GM21360 (cell line): Measurements from ENCODE around the gene GSTM3.
"Not testable (repeated sequence)": the region's sequence is repeated elsewhere in the genome, so short reads cannot be mapped to it uniquely, and the experiment has no call there.

Experiments
- ATAC-seq: cut with Tn5 transposase; IDR thresholded peaks from one replicate; pipeline ENCODE4 v1.9.1; 2021; ENCODE audit warnings: mild to moderate bottlenecking, moderate library complexity; ENCODE audit not compliant: unreplicated experiment

GSTM3 gene

DNA sequence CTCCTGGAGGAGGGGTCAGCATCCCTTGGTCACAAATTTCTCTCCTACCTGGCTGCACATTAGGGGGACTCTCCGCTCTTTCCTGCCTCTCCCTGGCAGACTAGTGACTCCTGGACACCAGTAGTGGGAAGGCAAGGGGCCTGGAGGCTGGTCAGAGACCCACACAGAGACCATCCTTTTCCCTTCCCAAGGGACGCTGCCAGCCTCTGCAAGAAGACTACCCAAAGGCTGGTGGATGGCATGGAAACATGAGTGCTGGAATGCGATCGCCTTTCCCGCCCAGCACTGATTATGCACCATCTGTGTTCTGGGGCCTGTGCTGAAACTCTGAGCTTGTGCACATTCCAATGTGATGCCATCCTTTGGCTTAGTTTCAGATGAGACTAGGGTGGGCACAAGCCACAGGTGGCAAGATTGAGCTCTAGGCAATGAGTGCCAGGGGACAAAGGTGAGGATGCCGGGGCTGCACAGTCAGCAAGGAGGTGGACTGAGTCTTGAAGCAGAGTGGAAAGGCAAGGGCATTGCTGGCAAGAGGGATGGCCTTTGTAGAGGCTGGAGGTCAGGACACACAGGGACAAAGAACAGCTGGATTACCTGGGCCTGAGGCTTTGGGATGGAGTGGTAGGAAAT is 35.5 kb upstream of the GSTM3 start:
- no peak for ATAC-seq

GRCh38 chr1:109775398-109775797 is 34.6 kb upstream of the GSTM3 start:
- ATAC-seq: no peak

DNA sequence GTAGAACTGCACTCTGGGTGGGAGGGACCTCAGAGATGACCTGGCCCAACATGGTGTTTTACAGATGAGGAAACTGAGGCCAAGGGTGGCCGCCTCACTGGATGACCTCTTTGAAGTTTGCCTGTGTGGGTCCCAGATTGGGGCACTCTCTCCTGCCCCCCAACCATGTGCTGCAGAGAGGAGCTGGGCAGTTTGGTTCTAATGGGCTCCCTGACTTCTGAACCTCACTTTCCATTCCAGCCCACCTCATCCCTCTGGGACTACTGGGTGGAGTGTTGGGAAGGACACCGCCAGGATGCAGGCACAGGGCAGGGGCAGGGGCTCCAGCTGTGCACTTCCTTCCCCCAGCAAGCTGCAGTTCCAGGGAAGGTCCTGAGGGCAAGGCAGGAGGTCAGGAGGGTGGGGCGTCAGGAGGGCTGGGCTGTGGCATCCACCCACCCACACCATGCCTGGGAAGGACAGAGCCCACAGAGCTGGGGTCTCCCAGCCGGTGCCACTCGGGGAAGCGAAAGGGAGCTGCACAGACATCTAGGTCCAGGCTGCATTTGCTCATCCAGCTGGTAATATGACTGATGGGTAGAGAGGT is 33.2 kb upstream of the GSTM3 start:
- no peak for ATAC-seq

GRCh38 chr1:109773203-109773899 is 32.5 kb upstream of the GSTM3 start:
- no peak for ATAC-seq

DNA sequence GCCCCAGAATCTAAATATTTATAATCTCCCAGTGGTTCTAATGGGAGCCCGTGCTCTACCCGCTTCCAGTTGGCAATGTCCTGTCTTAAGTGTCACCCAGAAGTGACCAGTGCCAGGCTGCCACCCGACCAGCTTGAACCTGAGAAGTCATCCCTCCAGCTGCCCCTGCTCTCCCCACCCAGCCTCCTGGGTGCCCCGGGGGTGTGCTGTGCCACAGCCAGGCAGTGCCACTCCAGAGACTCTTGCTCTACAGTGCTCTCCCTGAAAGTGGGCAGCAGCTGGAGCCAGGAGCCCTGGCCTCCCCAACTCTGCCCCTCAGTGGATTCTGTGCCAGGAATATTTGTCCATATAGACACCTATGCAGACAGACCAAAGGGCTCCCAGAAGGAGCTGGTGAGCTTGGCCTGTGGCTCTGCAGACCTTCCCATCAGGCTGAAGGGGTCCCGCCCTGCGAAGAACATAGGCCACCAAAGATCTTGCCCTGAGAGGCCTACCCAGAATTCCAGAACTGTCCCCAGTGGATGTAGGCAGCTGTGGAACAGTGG is 31.9 kb upstream of the GSTM3 start:
- no peak for ATAC-seq

GRCh38 chr1:109771712-109772657 is 31.1 kb upstream of the GSTM3 start:
- ATAC-seq: no peak

DNA sequence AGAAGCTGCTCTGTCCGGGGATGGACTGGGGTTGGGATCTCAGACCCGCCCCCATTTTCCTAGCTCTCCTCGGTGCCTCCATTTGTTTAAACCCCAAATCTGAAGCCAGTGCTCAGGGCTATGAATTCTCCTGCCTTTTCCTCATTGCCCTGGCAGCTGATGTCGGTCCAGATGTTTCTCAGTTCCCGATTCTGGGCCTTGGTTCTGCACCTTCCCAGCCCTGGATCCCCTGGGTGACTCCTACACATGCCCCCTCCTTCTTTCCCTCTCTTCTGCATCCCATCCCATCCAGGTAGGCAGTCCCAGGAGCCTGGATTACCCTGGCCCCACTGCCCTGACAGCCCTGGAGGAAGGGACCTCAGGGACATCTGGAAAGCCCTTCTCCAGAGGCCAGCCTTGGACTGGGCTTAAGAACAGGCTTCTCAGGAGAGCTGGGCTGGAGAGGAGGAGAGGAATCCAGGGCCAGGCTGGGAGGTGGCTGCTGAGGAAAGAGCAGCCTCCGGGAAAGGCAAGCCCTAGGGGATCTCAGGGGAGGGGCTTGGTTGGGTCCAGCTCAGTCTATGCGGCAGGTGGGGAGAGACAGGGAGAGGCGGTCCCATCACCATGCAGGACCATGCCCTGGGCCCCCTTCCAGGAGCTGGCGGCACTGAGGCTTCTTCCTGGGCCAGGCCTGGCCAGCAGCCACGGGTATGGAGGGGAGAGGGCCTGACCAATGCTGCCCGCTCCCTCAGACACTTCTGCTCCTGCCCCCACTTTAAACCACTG is 29.7 kb upstream of the GSTM3 start:
- no peak for ATAC-seq

GRCh38 chr1:109769330-109770078 is 28.7 kb upstream of the GSTM3 start:
- ATAC-seq: no peak

GRCh38 chr1:109768820-109769219 is 28.0 kb upstream of the GSTM3 start:
- no peak for ATAC-seq

GRCh38 chr1:109768335-109768650 is 27.5 kb upstream of the GSTM3 start:
- no peak for ATAC-seq

DNA sequence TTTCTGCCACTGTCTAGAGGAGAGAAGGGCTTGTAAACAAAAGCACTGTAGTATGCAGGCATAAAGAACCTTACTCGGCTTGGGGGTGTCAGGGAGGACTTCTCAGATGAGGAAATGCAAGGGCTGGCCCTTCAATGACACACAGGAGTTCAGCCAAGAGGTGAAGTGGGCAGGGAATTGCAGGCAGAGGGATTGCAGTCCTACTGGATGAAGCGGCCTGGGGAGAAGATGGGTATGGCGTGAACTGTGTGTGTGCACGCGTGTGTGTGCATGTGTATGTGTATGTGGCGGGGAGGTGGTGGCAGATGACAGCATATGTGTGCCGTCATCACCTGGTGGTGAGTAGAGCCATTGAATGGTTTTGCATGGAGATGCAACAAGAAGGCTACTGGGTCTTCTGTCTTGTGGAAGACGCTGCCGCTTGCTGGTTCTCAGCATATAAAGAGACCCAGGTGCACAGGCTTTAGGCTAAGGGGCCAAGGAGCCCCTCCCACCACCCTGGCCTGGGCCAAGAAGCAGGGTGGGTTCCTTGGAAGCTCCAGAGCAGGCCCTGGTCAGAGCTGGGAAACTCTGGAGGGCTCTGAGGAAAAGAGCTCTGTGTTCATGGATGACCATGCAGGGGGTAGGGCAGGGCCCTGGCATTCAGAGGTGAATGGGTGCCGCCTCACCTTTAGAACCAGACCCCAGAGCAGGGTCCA is 26.9 kb upstream of the GSTM3 start:
- no peak for ATAC-seq

- ATAC-seq: not testable (repeated sequence)
Measured at GRCh38 chr1:109766991-109767636, 26.3 kb upstream of the GSTM3 start.

- no peak for ATAC-seq
Measured at GRCh38 chr1:109765896-109766615, 25.2 kb upstream of the GSTM3 start.

GRCh38 chr1:109765483-109765815 is 24.6 kb upstream of the GSTM3 start:
- ATAC-seq: no peak

GRCh38 chr1:109764561-109765482 is 24.0 kb upstream of the GSTM3 start:
- ATAC-seq: no peak

- ATAC-seq: no peak
Measured at GRCh38 chr1:109763646-109764415, 23.0 kb upstream of the GSTM3 start, which contains the start of gene EPS8L3. EPS8L3 (minus strand) TSS chr1:109763923; CDS start chr1:109761749, 2,174 bp downstream.
